Adrenal gland (tissue), 5 donors: ENCODE data around the gene EHMT1.

Source experiments
- POLR2A ChIP-seq, 2 donors: fragments of 450-650 bp; IDR thresholded peaks; one replicate each; pipeline ENCODE4 v1.6.1; 2017; ENCODE audit warnings: antibody characterized with exemption in 2 of 2, mild to moderate bottlenecking in 2 of 2, moderate library complexity in 1 of 2
- TF ChIP-seq, protein P1 (sequence below), 6 experiments: fragments of 450-650 bp in 4 of 6; fragments of 200-600 bp in 2 of 6; sonication (generic) in 1 of 6; IDR thresholded peaks; 1 replicate in 5 of 6; 2 replicates in 1 of 6; pipeline versions ENCODE4 v1.5.1 to v1.8.0; 2016 to 2021; ENCODE audit warnings: antibody characterized with exemption in 6 of 6, mild to moderate bottlenecking in 2 of 6, moderate library complexity in 1 of 6
- donor health status: DM: no; HTN: no; CAD: no.

DNA sequence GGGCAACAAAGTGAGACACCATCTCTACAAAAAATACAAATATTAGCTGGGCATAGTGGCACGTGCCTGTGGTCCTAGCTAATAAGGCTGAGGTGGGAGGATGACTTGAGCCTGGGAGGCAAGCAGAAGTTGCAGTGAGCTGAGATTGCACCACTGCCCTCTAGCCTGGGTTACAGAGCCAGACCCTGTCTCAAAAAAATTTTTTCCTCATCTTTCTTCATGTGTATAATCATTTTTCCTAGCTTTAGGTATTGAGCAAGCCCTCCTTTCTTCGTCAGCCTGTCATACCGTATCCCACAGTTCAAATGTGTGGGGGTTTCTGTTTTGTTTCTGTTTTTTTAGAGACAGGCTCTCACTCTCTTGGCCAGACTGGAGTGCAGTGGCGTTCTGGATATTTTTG is 41.3 kb downstream of the EHMT1 start:
- TF ChIP-seq, protein P1, sequence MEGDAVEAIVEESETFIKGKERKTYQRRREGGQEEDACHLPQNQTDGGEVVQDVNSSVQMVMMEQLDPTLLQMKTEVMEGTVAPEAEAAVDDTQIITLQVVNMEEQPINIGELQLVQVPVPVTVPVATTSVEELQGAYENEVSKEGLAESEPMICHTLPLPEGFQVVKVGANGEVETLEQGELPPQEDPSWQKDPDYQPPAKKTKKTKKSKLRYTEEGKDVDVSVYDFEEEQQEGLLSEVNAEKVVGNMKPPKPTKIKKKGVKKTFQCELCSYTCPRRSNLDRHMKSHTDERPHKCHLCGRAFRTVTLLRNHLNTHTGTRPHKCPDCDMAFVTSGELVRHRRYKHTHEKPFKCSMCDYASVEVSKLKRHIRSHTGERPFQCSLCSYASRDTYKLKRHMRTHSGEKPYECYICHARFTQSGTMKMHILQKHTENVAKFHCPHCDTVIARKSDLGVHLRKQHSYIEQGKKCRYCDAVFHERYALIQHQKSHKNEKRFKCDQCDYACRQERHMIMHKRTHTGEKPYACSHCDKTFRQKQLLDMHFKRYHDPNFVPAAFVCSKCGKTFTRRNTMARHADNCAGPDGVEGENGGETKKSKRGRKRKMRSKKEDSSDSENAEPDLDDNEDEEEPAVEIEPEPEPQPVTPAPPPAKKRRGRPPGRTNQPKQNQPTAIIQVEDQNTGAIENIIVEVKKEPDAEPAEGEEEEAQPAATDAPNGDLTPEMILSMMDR (IDR thresholded peaks at IDR 0.05) = no peak
- no peak for TF ChIP-seq POLR2A (IDR thresholded peaks at IDR 0.05)
